SU-DHL-6 (cell line): ENCODE data around the gene SPINT3.

Experiments used
- H2AFZ ChIP-seq: fragments of 200-600 bp; sonication (generic); 2 replicates; pipeline ENCODE4 v1.6.1; 2014; ENCODE audit warnings: low read depth, mild to moderate bottlenecking, moderate library complexity, mixed read lengths, antibody characterized with exemption, low read length; ENCODE audit not compliant: severe bottlenecking
- H3F3A ChIP-seq: fragments of 200-600 bp; shearing (Covaris generic); 2 replicates; pipeline ENCODE4 v1.6.0; 2016; ENCODE audit warnings: antibody characterized with exemption, mild to moderate bottlenecking; ENCODE audit not compliant: insufficient read depth
- H3K27ac ChIP-seq: fragments of 200-600 bp; sonication (generic); 2 replicates; pipeline ENCODE4 v1.5.1; 2016; ENCODE audit warnings: low read depth, mild to moderate bottlenecking, low read length, moderate library complexity, mixed read lengths
- H3K27me3 ChIP-seq: fragments of 200-600 bp; sonication (generic), shearing (Covaris generic); 2 replicates; pipeline ENCODE4 v1.6.0; 2014; ENCODE audit warnings: mild to moderate bottlenecking, low read length
- H3K36me3 ChIP-seq: fragments of 200-600 bp; sonication (generic); 2 replicates; pipeline ENCODE4 v1.6.1; 2014; ENCODE audit warnings: mild to moderate bottlenecking, low read length, mixed read lengths
- H3K4me2 ChIP-seq: fragments of 300-600, 200-600 bp; shearing (Covaris generic), sonication (generic); 2 replicates; pipeline ENCODE4 v1.6.0; 2014; ENCODE audit warnings: low read length, low read depth, mild to moderate bottlenecking; ENCODE audit not compliant: poor library complexity, severe bottlenecking
- H3K4me3 ChIP-seq: fragments of 200-600 bp; sonication (generic); 2 replicates; pipeline ENCODE4 v1.5.1; 2014; ENCODE audit warnings: antibody characterized with exemption, low read length, mild to moderate bottlenecking, mixed read lengths; ENCODE audit not compliant: insufficient read depth, poor library complexity, severe bottlenecking
- H3K79me2 ChIP-seq: fragments of 200-600 bp; sonication (generic); 2 replicates; pipeline ENCODE4 v1.6.1; 2014; ENCODE audit warnings: mild to moderate bottlenecking, low read length, moderate library complexity; ENCODE audit not compliant: insufficient read depth
- H3K9ac ChIP-seq: fragments of 200-600 bp; sonication (generic); 2 replicates; pipeline ENCODE4 v1.7.0; 2014; ENCODE audit warnings: mild to moderate bottlenecking, low read length
- H3K9me2 ChIP-seq: fragments of 200-600 bp; sonication (generic); replicated peaks from 2 replicates; pipeline ENCODE4 v1.6.1; 2014; ENCODE audit warnings: low read length; ENCODE audit not compliant: insufficient read depth
- H3K9me3 ChIP-seq: fragments of 200-600 bp; sonication (generic); 2 replicates; pipeline ENCODE4 v1.6.1; 2014; ENCODE audit warnings: low read length, mixed read lengths; ENCODE audit not compliant: insufficient read depth
- H4K20me1 ChIP-seq: fragments of 200-600 bp; sonication (generic); 2 replicates; pipeline ENCODE4 v1.6.1; 2014; ENCODE audit warnings: low read depth, mild to moderate bottlenecking, antibody characterized with exemption, low read length, moderate library complexity, mixed read lengths
- CTCF ChIP-seq: fragments of 200-600 bp; sonication (generic); IDR thresholded peaks from one replicate; pipeline ENCODE4 v1.5.1; 2017; ENCODE audit warnings: antibody characterized with exemption, mild to moderate bottlenecking, low read length, moderate library complexity; ENCODE audit not compliant: insufficient read depth, poor library complexity, severe bottlenecking
- EZH2phosphoT487 ChIP-seq: fragments of 200-600 bp; sonication (generic), shearing (Covaris generic); conservative IDR thresholded peaks from 2 replicates; pipeline ENCODE4 v1.6.1; 2018; ENCODE audit warnings: mild to moderate bottlenecking, antibody characterized with exemption, low read length, moderate library complexity, mixed read lengths

The SPINT3 gene

GRCh38 chr20:45523821-45524220, 8.4 kb upstream of the SPINT3 start:
- no peaks in the 10 kb centered on the region for H3K79me2 ChIP-seq
- H4K20me1 ChIP-seq = no peaks in the 10 kb centered on the region
- no peaks in the 10 kb centered on the region for H3K27me3 ChIP-seq
- H3K9me2 ChIP-seq = no peaks in the 10 kb centered on the region
- no peak overlapping the region for H3K4me3 ChIP-seq
- H3F3A ChIP-seq = no peaks in the 10 kb centered on the region
- H3K4me2 ChIP-seq = no peak overlapping the region
- no peaks in the 10 kb centered on the region for H3K36me3 ChIP-seq
- H3K27ac ChIP-seq = no peak overlapping the region
- no peaks in the 10 kb centered on the region for H3K9me3 ChIP-seq
- TF ChIP-seq CTCF (no peak), EZH2phosphoT487 (no peak)
- no peak overlapping the region for H2AFZ ChIP-seq
- H3K9ac ChIP-seq = no peak overlapping the region

- Histone ChIP-seq H3K27me3 (no peaks in the 10 kb centered on the region), H3K27ac (no peak overlapping the region), H3K9me3 (no peaks in the 10 kb centered on the region), H3K4me2 (no peak overlapping the region), H2AFZ (no peak overlapping the region), H3K9me2 (no peaks in the 10 kb centered on the region), H3K9ac (no peak overlapping the region), H3F3A (no peaks in the 10 kb centered on the region), H3K4me3 (no peak overlapping the region), H3K36me3 (no peaks in the 10 kb centered on the region), H4K20me1 (no peaks in the 10 kb centered on the region), H3K79me2 (no peaks in the 10 kb centered on the region)
- TF ChIP-seq CTCF (no peak), EZH2phosphoT487 (no peak)
Measured at GRCh38 chr20:45518282-45518681, 2.9 kb upstream of the SPINT3 start.

- H3K9me2 ChIP-seq = no peaks in the 10 kb centered on the region
- no peaks in the 10 kb centered on the region for H3K79me2 ChIP-seq
- no peaks in the 10 kb centered on the region for H3K9me3 ChIP-seq
- no peaks in the 10 kb centered on the region for H3K27me3 ChIP-seq
- no peak overlapping the region for H3K9ac ChIP-seq
- H3K27ac ChIP-seq = no peak overlapping the region
- no peaks in the 10 kb centered on the region for H4K20me1 ChIP-seq
- H3K4me2 ChIP-seq = no peak overlapping the region
- H2AFZ ChIP-seq = no peak overlapping the region
- H3K4me3 ChIP-seq = no peak overlapping the region
- TF ChIP-seq EZH2phosphoT487 (no peak), CTCF (no peak)
- no peaks in the 10 kb centered on the region for H3F3A ChIP-seq
- H3K36me3 ChIP-seq = no peaks in the 10 kb centered on the region
Measured at GRCh38 chr20:45510242-45510862, 5.1 kb downstream of the SPINT3 start.
